Measurements from ENCODE around the gene LMF1. TPM values are rescaled to one million over a fixed set of nuclear protein-coding genes. Genes with fewer than 3 reads are reported as not detected.

Gene LMF1
- total and polyA plus RNA-seq, 2 of the 13 experiments (the other 11 are each of a cell fraction or from before 2014, with no cell fraction given) = 6.8 to 8.5 TPM

- TF ChIP-seq USF2 (IDR thresholded peaks at IDR 0.05; ENCODE audit: low read depth, low read length) (no peak), USF2 (CRISPR knock-in tag; IDR thresholded peaks at IDR 0.05; ENCODE audit: borderline replicate concordance) (no peak), HDAC1 (CRISPR knock-in tag; IDR thresholded peaks at IDR 0.05) (no peak), MTA1 (CRISPR knock-in tag; IDR thresholded peaks at IDR 0.05; ENCODE audit: borderline replicate concordance) (no peak), NR2C2 (CRISPR knock-in tag; IDR thresholded peaks at IDR 0.05; ENCODE audit: borderline replicate concordance) (no peak), ZBTB21 (CRISPR knock-in tag; IDR thresholded peaks at IDR 0.05) (no peak), HNRNPK (IDR thresholded peaks at IDR 0.05; ENCODE audit: low read depth, low read length, poor library complexity, severe bottlenecking) (no peak), HNF4A (CRISPR knock-in tag; IDR thresholded peaks at IDR 0.05) (no peak)
These were observed 30.8 kb downstream of the LMF1 start (continued) for GRCh38 chr16:939941-940340.

GRCh38 chr16:939311-939710, 31.5 kb downstream of the LMF1 start:
- H3K9ac ChIP-seq (ENCODE audit: insufficient read depth, low read depth, low read length) = no peak overlapping the region
- no peak overlapping the region for H2AFZ ChIP-seq (ENCODE audit: low read length)
- intact Hi-C loops (cut with micrococcal nuclease; ENCODE audit: unreplicated experiment) = no loop called here
- in situ Hi-C loops (cut with HindIII; ENCODE audit: extremely low pct_ligation_motif_present, low pct_unique_long_range_greater_than_20kb) = no loop called here
- WGBS (ENCODE audit: low lambda C conversion rate) = 93% methylated on average over 27 of the region's 27 CpGs
- no peak overlapping the region for H3K4me2 ChIP-seq (ENCODE audit: low read depth, low read length)
- POLR2A ChIA-PET = no interaction called here
- no peaks in the 10 kb centered on the region for H3K4me1 ChIP-seq (ENCODE audit: insufficient read depth, low read length)
- ATAC-seq (no peak), FAIRE-seq (no peak), DNase-seq (ENCODE audit: low spot score) (no peak)
- CTCF ChIA-PET (ENCODE audit: low intra/inter-chr PET ratio, low total read pairs) = no interaction called here
- H3K4me3 ChIP-seq (replicated peaks in 1 of 3; ENCODE audit: insufficient read depth in 1 of 3, low read depth in 2 of 3, low read length in 3 of 3) = no peak overlapping the region
- no peaks in the 10 kb centered on the region for H3K36me3 ChIP-seq (replicated peaks in 1 of 2; ENCODE audit: control insufficient read depth in 1 of 2, insufficient read depth in 2 of 2, low read length in 2 of 2)
- H3K27ac ChIP-seq (ENCODE audit: extremely low read length, insufficient read depth, low read length) = no peak overlapping the region
- H3K27me3 ChIP-seq (ENCODE audit: control insufficient read depth in 1 of 2, insufficient read depth in 2 of 2, low read length in 2 of 2) = no peaks in the 10 kb centered on the region
- no peaks in the 10 kb centered on the region for H4K20me1 ChIP-seq (ENCODE audit: insufficient read depth, low read length)
- peaks cover 6% of the 10 kb centered on the region for H3K9me3 ChIP-seq (ENCODE audit: low read length)
- no peaks in the 10 kb centered on the region for H3K79me2 ChIP-seq (ENCODE audit: insufficient read depth, low read length)
- BruUV-seq (replicated peaks) = no TSS peak
- TF ChIP-seq ZNF674 (CRISPR knock-in tag; IDR thresholded peaks at IDR 0.05; ENCODE audit: low read depth) (no peak), ZNF275 (CRISPR knock-in tag; IDR thresholded peaks at IDR 0.05; ENCODE audit: borderline replicate concordance) (no peak), KDM5A (IDR thresholded peaks at IDR 0.05; ENCODE audit: borderline replicate concordance, low read length) (no peak), TRAFD1 (CRISPR knock-in tag; IDR thresholded peaks at IDR 0.05; ENCODE audit: borderline replicate concordance) (no peak), PAX8 (CRISPR knock-in tag; IDR thresholded peaks at IDR 0.05; ENCODE audit: borderline replicate concordance) (no peak), ZNF136 (CRISPR knock-in tag; IDR thresholded peaks at IDR 0.05; ENCODE audit: low read depth) (no peak), STAT5B (CRISPR knock-in tag; IDR thresholded peaks at IDR 0.05) (no peak), ZNF660 (CRISPR knock-in tag; IDR thresholded peaks at IDR 0.05; ENCODE audit: borderline replicate concordance, low read depth) (no peak), KLF6 (CRISPR knock-in tag; IDR thresholded peaks at IDR 0.05) (no peak), ZNF382 (CRISPR knock-in tag; IDR thresholded peaks at IDR 0.05; ENCODE audit: borderline replicate concordance) (no peak), E2F2 (CRISPR knock-in tag; IDR thresholded peaks at IDR 0.05; ENCODE audit: borderline replicate concordance) (no peak)

Data from HepG2 (cell line).